ENCODE measurements around the gene DENND1A.

GRCh38 chr9:123487944-123488548 lies 441.9 kb downstream of the DENND1A start:
- no peak for TF ChIP-seq CTCF (IDR thresholded peaks at IDR 0.05)
- TF ChIP-seq POLR2A (IDR thresholded peaks at IDR 0.05): no peak
